HEK293 (cell line): ENCODE measurements around the gene MGST2.

ENCODE experiments used
- KLF1 ChIP-seq: fragments of 450-650 bp; formaldehyde crosslinking; IDR thresholded peaks from 2 replicates; pipeline ENCODE4 v1.5.1; 2016; ENCODE audit warnings: missing biosample characterization, missing genetic modification characterization
- SETDB1 ChIP-seq: IDR thresholded peaks from one replicate; pipeline ENCODE4 v1.6.1; 2017; ENCODE audit warnings: mild to moderate bottlenecking, low read length, moderate library complexity, mixed read lengths; ENCODE audit not compliant: insufficient read length
- ZNF621 ChIP-seq: fragments of 450-650 bp; formaldehyde crosslinking; IDR thresholded peaks from 2 replicates; pipeline ENCODE4 v1.5.1; 2017; ENCODE audit warnings: missing biosample characterization, missing genetic modification characterization
- TF ChIP-seq, protein P1 (sequence below): fragments of 450-650 bp; formaldehyde crosslinking; IDR thresholded peaks from 2 replicates; pipeline ENCODE4 v1.5.1; 2016; ENCODE audit warnings: missing biosample characterization, missing genetic modification characterization

DNA sequence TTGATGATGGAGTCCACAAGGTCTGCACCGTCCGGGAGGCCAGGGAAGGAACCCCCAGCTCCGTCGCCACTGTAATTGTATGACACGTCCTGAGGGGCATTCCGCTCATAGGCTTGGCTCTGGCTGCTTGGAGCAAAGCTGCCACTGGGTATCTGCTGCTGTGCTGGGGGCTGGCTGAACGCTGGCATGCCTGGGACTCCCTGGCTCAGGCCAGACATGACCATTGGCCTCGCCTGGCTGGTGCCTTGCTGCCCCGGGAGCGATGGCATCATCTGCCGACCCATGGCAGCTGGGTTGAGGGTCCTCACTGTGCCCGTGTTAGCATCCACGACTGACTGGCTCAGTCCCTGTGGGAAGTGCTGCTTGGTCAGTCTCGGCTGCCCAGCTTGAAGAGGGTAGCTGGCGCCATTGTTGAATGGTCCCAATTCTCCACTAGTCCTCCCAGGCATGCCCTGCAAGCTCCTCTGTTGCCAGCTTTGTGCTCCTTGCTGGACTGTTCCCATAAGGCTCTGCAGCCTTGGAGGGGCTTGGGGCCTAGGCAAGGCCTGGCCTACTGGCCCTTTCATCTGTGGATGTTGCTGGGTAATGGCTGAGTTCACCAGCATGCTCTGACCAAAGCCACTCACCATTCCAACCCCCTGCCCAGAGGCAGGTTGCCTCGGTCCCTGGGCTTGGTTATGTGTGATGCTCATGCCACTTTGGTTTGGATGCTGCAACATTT lies 53.9 kb downstream of the MGST2 start:
- TF ChIP-seq, protein P1, sequence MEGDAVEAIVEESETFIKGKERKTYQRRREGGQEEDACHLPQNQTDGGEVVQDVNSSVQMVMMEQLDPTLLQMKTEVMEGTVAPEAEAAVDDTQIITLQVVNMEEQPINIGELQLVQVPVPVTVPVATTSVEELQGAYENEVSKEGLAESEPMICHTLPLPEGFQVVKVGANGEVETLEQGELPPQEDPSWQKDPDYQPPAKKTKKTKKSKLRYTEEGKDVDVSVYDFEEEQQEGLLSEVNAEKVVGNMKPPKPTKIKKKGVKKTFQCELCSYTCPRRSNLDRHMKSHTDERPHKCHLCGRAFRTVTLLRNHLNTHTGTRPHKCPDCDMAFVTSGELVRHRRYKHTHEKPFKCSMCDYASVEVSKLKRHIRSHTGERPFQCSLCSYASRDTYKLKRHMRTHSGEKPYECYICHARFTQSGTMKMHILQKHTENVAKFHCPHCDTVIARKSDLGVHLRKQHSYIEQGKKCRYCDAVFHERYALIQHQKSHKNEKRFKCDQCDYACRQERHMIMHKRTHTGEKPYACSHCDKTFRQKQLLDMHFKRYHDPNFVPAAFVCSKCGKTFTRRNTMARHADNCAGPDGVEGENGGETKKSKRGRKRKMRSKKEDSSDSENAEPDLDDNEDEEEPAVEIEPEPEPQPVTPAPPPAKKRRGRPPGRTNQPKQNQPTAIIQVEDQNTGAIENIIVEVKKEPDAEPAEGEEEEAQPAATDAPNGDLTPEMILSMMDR (tag by site-specific recombination): no peak
- no peak for TF ChIP-seq SETDB1
- no peak for TF ChIP-seq KLF1
- no peak for TF ChIP-seq ZNF621 (tag by site-specific recombination)
